ENCODE results near the gene PSMD12. TPM values are rescaled to one million over a fixed set of nuclear protein-coding genes. Genes with fewer than 3 reads are reported as not detected.
A peak's percentile ranks its signal among the peaks of the same experiment; 100 is the strongest.

PSMD12 gene
- total RNA-seq, 2 donors from 2014 or later: 19.8 to 24.0 TPM

DNA sequence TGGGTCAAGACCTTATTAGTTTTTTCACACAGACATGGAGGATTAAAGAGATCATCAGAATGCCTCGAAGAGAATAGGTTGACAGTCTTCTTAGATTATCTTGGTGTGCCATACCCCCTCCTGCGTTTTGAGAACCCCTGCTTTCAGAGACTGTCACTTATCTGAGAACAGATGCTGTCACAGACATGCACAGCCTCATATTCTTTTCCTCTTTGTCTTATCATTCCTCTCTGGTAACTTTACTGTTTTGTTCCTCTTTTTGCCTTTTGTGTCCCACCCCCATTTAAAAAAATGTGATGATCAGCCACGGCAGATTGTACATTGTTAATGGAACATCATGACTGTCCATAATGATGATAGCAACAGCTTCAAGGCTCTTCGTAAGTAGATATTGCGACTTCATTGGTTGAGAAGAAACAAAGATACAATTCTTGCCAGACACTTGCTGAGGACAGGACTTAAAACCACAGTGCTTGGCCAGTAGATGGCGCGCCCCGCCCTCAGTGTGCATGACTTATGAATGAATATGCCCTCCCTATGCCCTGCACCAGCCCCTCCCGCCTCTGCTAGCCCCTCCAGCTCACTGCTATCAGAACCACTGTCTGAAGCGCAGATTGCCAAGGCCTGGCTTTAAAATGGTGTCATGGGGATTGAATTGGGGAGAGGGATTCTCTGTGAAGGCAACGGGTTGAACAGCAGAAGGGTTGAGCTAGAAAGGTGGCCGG, 8.1 kb upstream of the PSMD12 start:
- 14% methylated on average over 12 of the region's 12 CpGs for WGBS
- intact Hi-C loops (cut with DNase I): loop anchor here (5.0 to 10.0 kb wide), 2 partner anchors 313 to 450 kb away; partner anchors contain the start of gene BPTF
- H3K27me3 ChIP-seq (replicated peaks; ENCODE audit: insufficient read depth): no peaks in the 10 kb centered on the region
- H3K27ac ChIP-seq: no peak overlapping the region
- no peaks in the 10 kb centered on the region for H3K36me3 ChIP-seq
- no peak overlapping the region for H3K4me3 ChIP-seq
- H3K4me1 ChIP-seq (replicated peaks): peaks cover 9% of the 10 kb centered on the region
- H3K9me3 ChIP-seq: no peaks in the 10 kb centered on the region
- TF ChIP-seq POLR2AphosphoS5 (IDR thresholded peaks at IDR 0.05): peak; percentile 50
- TF ChIP-seq, protein P1, sequence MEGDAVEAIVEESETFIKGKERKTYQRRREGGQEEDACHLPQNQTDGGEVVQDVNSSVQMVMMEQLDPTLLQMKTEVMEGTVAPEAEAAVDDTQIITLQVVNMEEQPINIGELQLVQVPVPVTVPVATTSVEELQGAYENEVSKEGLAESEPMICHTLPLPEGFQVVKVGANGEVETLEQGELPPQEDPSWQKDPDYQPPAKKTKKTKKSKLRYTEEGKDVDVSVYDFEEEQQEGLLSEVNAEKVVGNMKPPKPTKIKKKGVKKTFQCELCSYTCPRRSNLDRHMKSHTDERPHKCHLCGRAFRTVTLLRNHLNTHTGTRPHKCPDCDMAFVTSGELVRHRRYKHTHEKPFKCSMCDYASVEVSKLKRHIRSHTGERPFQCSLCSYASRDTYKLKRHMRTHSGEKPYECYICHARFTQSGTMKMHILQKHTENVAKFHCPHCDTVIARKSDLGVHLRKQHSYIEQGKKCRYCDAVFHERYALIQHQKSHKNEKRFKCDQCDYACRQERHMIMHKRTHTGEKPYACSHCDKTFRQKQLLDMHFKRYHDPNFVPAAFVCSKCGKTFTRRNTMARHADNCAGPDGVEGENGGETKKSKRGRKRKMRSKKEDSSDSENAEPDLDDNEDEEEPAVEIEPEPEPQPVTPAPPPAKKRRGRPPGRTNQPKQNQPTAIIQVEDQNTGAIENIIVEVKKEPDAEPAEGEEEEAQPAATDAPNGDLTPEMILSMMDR (IDR thresholded peaks at IDR 0.05): peak; percentile 34 to 83 (median 80)
- TF ChIP-seq POLR2A (IDR thresholded peaks at IDR 0.05): no peak
- DNase-seq (ENCODE audit: low spot score): peak; percentile 87

DNA sequence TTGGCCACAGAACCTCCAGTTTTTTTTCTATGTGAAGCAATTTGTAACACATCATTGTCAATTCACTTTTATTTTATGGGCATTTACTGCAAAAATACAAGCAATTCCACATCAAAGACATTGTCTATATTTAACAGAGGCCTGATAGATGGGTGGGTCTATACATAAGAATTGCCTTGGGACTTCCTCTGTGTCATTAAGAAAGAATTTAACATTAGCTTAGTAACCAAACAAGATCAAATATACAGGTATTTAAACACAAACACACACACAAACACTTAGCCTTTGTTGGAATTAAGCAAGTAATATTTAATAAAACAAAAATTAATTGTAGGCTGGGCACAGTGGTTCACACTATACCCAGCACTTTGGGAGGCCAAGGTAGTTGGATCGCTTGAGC, 6.4 kb upstream of the PSMD12 start:
- no peaks in the 10 kb centered on the region for H3K9me3 ChIP-seq
- peaks cover 5% of the 10 kb centered on the region for H3K4me1 ChIP-seq (replicated peaks)
- H3K36me3 ChIP-seq: no peaks in the 10 kb centered on the region
- intact Hi-C loops (cut with DNase I): loop anchor here (10.0 kb wide), 1 partner anchor 452 kb away; the partner anchor contains the start of gene BPTF
- H3K27ac ChIP-seq: no peak overlapping the region
- H3K4me3 ChIP-seq: no peak overlapping the region
- 96% methylated on average over 1 of the region's 1 CpG for WGBS
- DNase-seq (ENCODE audit: low spot score): no peak
- TF ChIP-seq POLR2AphosphoS5 (IDR thresholded peaks at IDR 0.05) (no peak), POLR2A (IDR thresholded peaks at IDR 0.05) (no peak)
- TF ChIP-seq, protein P1 (IDR thresholded peaks at IDR 0.05): no peak
- H3K27me3 ChIP-seq (replicated peaks; ENCODE audit: insufficient read depth): no peaks in the 10 kb centered on the region

DNA sequence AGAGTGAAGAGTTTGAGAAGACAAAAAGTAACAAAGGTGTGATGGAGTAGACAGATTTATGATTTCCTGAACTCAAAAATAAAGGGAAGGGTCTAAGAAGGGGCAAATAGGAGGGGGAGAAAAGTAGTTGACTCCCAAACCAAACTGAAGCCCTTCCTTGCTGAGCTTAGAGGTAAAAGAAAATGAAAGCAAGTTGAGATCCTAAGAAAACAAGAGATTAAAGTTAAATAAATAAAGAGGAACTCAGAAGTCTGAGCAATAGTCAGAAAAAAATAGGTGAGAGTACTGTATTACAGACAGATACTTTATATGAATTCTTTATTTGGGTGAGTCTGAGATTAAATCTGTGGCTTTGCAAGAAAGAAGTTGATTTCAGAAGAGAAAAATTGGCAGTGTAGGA, 3.3 kb upstream of the PSMD12 start:
- Histone ChIP-seq H3K36me3 (no peaks in the 10 kb centered on the region), H3K27me3 (replicated peaks; ENCODE audit: insufficient read depth) (no peaks in the 10 kb centered on the region), H3K4me1 (replicated peaks) (peaks cover 4% of the 10 kb centered on the region), H3K27ac (peak overlapping the region; percentile 61 to 80), H3K4me3 (no peak overlapping the region), H3K9me3 (no peaks in the 10 kb centered on the region)
- TF ChIP-seq, protein P1 (IDR thresholded peaks at IDR 0.05): no peak
- TF ChIP-seq POLR2AphosphoS5 (IDR thresholded peaks at IDR 0.05): peak; percentile 34
- TF ChIP-seq POLR2A (IDR thresholded peaks at IDR 0.05): no peak
- intact Hi-C loops (cut with DNase I): loop anchor here (10.0 kb wide), 1 partner anchor 455 kb away; the partner anchor contains the start of gene BPTF
- no peak for DNase-seq (ENCODE audit: low spot score)

DNA sequence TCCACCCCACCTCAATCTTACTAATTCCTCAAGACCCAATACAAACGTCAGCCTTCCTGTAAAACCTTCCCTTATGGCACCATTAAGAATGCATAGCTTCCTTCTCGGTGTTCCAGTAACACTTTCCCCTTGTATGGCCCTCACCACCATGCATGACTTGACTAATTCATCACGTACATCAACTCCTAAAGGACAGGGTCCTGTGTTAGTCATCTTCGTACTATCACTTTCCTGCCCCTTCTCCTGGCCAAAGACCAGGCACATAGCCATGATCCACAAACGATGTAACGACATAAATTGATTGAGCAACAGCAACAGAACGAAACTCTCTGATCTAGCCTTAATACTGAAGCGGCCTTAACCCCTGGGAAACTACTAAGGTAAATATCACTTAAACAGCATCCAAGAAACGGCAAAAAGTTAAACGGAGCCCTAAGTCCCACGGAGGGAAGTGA, 612 bp downstream of the PSMD12 start:
- no peaks in the 10 kb centered on the region for H3K36me3 ChIP-seq
- peak overlapping the region; percentile 84 to 92 for H3K4me3 ChIP-seq
- H3K4me1 ChIP-seq (replicated peaks): peaks cover 15% of the 10 kb centered on the region
- no peak for DNase-seq (ENCODE audit: low spot score)
- intact Hi-C loops (cut with DNase I): no loop called here
- H3K9me3 ChIP-seq: no peaks in the 10 kb centered on the region
- 1% methylated on average over 11 of the region's 11 CpGs for WGBS
- no peaks in the 10 kb centered on the region for H3K27me3 ChIP-seq (replicated peaks; ENCODE audit: insufficient read depth)
- H3K27ac ChIP-seq: peak overlapping the region; percentile 77 to 80
- TF ChIP-seq POLR2A (IDR thresholded peaks at IDR 0.05): no peak
- no peak for TF ChIP-seq POLR2AphosphoS5 (IDR thresholded peaks at IDR 0.05)
- TF ChIP-seq, protein P1 (IDR thresholded peaks at IDR 0.05): no peak

All from prostate gland (tissue), 2 donors.